Measurements from ENCODE around the gene PAX5.

PAX5 gene

GRCh38 chr9:36961561-36962325 lies 72.3 kb downstream of the PAX5 start:
- no peak for DNase-seq (ENCODE audit: low read depth in 3 of 3)

- DNase-seq (ENCODE audit: low read depth in 3 of 3) = no peak
Observed at GRCh38 chr9:36961051-36961450, 73.0 kb downstream of the PAX5 start.

- DNase-seq (ENCODE audit: low read depth in 3 of 3) = no peak
Observed at GRCh38 chr9:36960575-36960955, 73.5 kb downstream of the PAX5 start.

GRCh38 chr9:36959681-36960574 lies 74.1 kb downstream of the PAX5 start:
- no peak for DNase-seq (ENCODE audit: low read depth in 3 of 3)

GRCh38 chr9:36956908-36957307 lies 77.2 kb downstream of the PAX5 start:
- DNase-seq (ENCODE audit: low read depth in 3 of 3) = no peak

- DNase-seq (ENCODE audit: low read depth in 3 of 3) = no peak
Observed at GRCh38 chr9:36950389-36950788, 83.7 kb downstream of the PAX5 start.

- DNase-seq (ENCODE audit: low read depth in 3 of 3) = no peak
Observed at GRCh38 chr9:36949466-36949865, 84.6 kb downstream of the PAX5 start.

- DNase-seq (ENCODE audit: low read depth in 3 of 3) = no peak
Observed at GRCh38 chr9:36948051-36948450, 86.0 kb downstream of the PAX5 start.

- DNase-seq (ENCODE audit: low read depth in 3 of 3) = no peak
Observed at GRCh38 chr9:36946653-36947052, 87.4 kb downstream of the PAX5 start.

- DNase-seq (ENCODE audit: low read depth in 3 of 3) = no peak
Observed at GRCh38 chr9:36945999-36946398, 88.1 kb downstream of the PAX5 start.

- no peak for DNase-seq (ENCODE audit: low read depth in 3 of 3)
Observed at GRCh38 chr9:36942891-36943290, 91.2 kb downstream of the PAX5 start.

GRCh38 chr9:36941441-36941840 lies 92.6 kb downstream of the PAX5 start:
- DNase-seq (ENCODE audit: low read depth in 3 of 3) = no peak

- DNase-seq (ENCODE audit: low read depth in 3 of 3) = no peak
Observed at GRCh38 chr9:36940881-36941280, 93.2 kb downstream of the PAX5 start.

GRCh38 chr9:36940500-36940853 lies 93.6 kb downstream of the PAX5 start:
- no peak for DNase-seq (ENCODE audit: low read depth in 3 of 3)

- no peak for DNase-seq (ENCODE audit: low read depth in 3 of 3)
Observed at GRCh38 chr9:36939655-36940499, 94.2 kb downstream of the PAX5 start.

- no peak for DNase-seq (ENCODE audit: low read depth in 3 of 3)
Observed at GRCh38 chr9:36939214-36939613, 94.9 kb downstream of the PAX5 start.

GRCh38 chr9:36938617-36939016 lies 95.5 kb downstream of the PAX5 start:
- no peak for DNase-seq (ENCODE audit: low read depth in 3 of 3)

GRCh38 chr9:36937951-36938350 lies 96.1 kb downstream of the PAX5 start:
- DNase-seq (ENCODE audit: low read depth in 3 of 3) = no peak

GRCh38 chr9:36937346-36937745 lies 96.7 kb downstream of the PAX5 start:
- no peak for DNase-seq (ENCODE audit: low read depth in 3 of 3)

GRCh38 chr9:36936498-36936831 lies 97.6 kb downstream of the PAX5 start:
- DNase-seq (ENCODE audit: low read depth in 3 of 3) = no peak

GRCh38 chr9:36935768-36936497 lies 98.1 kb downstream of the PAX5 start:
- DNase-seq (ENCODE audit: low read depth in 3 of 3) = no peak

- DNase-seq (ENCODE audit: low read depth in 3 of 3) = no peak
Observed at GRCh38 chr9:36935332-36935731, 98.7 kb downstream of the PAX5 start.

Measured in stimulated activated CD4-positive, alpha-beta T cell treated with anti-CD3 and anti-CD28 coated beads, TNF-alpha, amount 100 ng/mL, for 48 hours (primary cell).